Measurements from ENCODE around the gene DOCK3.

The DOCK3 gene, protein sequence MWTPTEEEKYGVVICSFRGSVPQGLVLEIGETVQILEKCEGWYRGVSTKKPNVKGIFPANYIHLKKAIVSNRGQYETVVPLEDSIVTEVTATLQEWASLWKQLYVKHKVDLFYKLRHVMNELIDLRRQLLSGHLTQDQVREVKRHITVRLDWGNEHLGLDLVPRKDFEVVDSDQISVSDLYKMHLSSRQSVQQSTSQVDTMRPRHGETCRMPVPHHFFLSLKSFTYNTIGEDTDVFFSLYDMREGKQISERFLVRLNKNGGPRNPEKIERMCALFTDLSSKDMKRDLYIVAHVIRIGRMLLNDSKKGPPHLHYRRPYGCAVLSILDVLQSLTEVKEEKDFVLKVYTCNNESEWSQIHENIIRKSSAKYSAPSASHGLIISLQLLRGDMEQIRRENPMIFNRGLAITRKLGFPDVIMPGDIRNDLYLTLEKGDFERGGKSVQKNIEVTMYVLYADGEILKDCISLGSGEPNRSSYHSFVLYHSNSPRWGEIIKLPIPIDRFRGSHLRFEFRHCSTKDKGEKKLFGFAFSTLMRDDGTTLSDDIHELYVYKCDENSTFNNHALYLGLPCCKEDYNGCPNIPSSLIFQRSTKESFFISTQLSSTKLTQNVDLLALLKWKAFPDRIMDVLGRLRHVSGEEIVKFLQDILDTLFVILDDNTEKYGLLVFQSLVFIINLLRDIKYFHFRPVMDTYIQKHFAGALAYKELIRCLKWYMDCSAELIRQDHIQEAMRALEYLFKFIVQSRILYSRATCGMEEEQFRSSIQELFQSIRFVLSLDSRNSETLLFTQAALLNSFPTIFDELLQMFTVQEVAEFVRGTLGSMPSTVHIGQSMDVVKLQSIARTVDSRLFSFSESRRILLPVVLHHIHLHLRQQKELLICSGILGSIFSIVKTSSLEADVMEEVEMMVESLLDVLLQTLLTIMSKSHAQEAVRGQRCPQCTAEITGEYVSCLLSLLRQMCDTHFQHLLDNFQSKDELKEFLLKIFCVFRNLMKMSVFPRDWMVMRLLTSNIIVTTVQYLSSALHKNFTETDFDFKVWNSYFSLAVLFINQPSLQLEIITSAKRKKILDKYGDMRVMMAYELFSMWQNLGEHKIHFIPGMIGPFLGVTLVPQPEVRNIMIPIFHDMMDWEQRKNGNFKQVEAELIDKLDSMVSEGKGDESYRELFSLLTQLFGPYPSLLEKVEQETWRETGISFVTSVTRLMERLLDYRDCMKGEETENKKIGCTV (N-terminal part only)
- 10.1 to 15.0 (median 11.2) reads per million in 4 donors for total RNA-seq

DNA sequence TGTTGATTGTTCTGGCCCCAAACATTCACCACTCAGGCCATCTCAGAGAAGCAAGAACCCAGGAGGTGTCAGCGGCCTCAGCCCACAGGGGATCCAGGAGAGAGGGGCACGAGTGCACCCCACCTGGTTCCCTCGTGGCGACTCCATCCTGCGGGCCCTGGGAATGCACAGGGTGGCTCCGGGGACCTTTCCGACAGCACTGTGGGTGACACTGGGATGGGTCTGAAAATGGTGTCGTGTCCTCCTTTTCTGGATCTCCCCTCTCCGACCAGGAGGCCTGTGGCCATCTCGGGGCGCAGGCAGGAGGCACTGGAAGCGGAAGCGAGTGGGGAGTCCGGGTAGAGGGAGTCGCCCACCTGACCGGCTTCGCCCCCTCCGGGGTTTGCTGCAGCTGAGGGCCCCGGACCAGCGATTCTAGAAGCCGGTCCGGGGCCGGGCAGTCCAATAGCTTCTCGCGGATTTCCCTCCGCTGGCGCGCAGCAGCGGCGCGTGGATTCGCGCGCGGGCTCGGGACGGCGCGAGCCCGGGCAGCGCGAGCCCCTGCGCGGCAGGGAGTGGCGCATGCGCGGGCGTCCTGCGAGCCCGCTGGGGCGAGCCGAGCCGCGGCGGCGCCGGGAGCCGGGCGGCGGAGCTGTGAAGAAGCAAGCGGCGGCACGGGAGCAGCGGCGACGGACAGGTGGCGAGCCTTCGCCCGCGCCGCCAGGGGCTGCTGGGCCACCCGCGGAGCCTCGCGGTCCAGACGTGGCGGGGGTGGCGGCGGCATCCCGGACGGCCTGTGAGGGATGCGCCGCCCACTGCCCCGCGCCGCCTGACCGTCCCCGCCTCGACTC, at the start of gene DOCK3:
TSS of gene DOCK3 (plus strand) at position 579 of the 830 bp plus-strand sequence. CDS start 337 bp downstream, outside the sequence.
- peak; percentile 36 to 69 (median 51) for DNase-seq

DNA sequence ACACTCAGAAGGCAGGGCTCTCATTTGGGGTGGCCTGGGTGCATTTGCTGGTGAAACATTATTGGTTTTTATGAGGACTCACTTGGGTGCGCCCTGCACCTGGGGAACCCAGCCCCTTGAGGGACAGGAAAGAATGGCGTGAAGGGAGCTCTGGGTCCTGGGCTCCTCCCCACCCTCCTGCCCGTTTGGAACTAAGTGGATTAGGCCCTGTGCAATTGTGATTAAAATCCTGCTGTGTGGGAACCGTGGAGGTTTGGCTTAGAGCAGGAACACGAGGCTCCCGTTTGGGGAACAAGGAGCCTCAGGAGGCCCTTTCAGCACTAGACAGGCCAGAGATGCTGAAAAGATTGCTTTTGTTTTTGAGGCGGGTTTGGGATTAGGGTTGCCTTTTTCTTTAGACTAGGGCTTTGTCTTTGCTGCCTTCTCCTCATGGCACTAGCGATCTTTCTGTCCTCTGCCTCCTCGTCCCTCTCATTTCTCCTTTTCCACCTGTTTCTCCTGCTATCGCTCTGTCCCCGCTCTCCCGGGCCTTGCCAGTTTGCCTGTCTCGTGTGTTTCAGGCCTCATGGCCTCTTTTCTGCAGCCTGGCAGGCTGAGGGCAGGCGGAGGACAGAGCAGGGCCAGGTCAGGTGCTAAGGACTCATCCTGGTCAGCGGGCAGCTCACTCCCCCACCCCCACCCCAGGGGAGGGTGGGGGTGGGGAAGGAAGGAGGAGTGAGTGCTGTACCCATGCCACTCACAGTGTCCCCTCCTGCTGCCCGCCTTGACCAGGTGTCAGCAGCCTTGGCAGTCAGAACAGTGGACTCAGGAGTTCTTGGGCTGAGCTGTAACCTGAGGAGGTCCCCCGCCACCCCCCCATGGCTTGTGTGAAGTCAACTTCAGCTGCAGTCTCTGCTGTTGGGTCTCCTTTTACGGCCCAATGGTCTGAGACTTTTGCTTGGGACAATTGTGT, 49.2 kb upstream of the DOCK3 start:
- DNase-seq, result no peak

DNA sequence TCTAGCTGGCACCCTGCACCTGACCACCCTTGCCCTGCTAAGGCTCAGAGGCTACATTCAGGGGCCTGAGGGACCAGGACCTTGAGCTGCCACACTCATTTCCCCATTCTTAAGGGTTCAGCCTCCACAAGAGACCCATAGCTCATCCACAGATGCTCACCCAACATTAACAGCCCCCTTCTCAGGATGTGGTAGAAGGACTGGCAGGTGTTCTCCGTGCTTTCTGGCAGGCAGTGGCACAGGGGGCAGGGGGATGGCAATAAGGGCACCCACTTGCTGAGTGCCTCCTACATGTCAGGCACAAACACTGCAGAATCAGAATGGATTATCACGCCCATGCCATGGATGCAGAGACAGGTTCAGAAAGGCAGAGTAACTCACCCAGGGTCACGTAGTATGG, 48.3 kb upstream of the DOCK3 start:
- no peak for DNase-seq

DNA sequence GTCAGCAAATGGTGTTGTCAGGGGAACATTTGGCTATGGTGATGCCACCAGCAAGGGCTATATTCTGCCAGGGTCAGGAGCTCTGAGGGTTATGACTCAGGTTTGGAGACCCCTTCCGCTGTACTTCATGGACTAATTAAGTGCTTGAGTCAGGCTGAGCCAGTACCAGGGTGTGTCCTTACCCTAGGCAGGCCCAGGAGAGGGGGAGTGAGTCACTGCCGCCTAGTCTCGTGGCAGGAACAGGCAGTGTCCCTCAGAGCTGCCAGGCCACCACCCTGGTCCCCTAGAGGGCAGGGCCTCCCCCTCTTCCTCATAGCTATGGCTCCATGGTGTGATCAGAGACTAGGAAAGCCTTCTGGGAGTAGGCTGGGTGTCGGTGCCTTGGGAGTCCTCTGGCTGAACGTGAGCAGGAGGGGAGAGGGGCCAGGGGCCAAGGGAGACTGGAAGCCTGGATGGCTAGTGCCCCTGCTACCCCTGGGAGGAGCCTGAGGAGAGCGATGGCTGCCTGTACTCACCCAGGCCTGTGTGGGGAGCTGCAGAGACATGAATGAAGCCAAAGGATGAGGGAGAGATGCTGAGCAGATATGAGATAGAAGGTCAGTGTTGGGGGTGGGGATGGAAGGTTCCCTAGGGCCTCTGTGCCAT, 47.2 kb upstream of the DOCK3 start:
- peak in 1 of 5 donors; percentile 30 for DNase-seq

DNA sequence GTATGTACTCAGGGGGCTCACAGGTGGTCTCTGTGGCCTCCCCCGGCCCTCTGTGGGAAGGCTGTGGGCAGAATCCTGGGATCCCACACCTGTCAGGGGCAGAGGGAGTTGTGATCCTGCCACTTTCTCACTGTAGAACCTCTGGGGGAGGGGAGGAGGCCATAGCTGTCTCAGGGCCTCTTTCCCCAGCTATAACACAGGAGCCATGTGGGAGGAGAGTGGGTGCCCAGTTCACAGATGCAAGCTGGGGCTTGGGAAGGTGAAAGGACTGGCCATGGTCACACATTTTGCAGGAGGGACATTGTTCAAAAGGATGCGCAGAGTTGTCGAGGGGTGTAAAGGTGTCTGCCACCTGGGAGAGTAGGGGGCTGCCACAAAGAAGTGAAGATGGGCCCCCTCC, 46.1 kb upstream of the DOCK3 start:
- DNase-seq, result no peak

DNA sequence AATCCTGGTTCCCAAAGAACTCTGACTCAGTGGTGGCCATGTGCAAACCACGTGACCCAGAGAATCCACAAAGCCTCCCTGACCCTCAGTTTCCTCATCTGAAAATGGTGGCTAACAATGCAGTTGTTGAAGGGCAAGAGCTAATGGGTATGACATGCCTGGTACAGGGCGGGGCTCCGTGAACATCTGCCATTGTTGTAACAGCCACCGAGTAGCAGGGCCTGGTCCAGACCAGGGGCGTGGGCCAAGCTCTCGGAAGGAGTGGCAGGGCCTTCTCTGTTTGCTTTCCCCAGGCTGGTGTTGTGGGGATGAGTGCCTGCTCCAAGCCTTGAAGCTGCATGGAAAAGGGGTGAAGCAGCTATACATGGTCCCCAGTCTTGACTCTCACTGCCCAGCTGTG, 44.3 kb upstream of the DOCK3 start:
- no peak for DNase-seq

DNA sequence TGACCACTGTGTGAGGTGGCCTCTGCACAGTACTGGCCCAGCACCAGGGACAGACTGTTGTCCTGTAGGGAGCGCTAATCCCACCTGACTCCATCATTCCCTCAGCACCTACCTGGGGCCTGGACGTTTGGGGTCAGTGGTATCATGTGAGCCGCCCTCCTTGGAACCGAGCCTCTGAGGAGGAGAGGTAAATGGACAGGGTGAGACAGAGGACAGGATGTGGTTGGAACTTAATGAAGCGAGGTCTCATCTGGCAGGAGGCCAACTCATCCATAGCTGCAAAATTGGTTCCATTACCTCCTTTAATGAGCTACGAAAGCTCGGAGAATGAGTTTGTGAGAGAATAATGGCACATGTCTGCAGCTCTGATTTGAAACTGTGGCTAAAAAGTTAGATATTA, 43.9 kb upstream of the DOCK3 start:
- no peak for DNase-seq

DNA sequence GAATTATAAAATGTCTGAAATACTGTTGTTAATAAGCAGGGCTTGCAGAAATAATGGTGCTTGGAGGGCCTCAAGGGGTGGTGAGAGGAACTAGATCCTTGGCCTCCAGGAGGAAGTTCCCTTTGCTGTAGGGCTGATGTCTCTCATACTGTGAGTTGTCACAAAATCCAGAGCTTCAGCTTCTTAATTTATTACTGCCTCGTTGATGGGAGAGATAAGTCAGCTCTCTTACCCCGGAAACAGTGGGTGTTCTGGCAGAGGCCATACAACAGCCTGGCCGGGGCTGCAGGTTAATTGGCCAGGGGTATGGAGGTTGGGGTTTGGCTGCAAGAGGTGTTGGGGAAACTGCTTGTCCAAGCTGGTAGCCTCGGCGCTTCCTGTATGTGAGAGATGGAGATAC, 42.3 kb upstream of the DOCK3 start:
- peak in 1 of 5 donors; percentile 32 for DNase-seq

DNA sequence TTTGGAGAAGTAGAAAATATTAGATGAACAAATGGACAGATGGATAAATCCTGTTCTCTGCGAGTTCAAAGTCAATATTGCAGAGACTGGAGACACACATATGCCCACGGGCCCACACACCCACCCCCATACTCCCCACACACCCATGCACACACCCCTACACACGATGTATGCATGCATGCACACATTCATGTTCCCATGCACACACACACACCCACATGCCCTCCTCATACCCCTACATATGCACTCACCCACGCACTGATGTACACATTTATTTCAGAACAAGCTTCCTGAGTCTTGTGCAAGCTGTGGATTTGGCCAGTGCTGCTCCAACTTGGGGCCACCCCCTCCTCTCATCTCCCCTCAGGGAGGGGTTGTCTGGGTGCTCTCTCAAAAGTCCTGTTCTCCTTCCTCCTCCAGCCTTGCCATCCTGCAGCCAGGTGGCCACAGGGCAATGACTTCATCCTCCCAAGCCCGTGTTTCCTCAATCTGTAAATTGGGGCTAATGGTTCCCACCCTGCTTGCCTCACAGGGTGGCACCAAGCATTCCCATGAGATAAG, 41.4 kb upstream of the DOCK3 start:
- DNase-seq, result no peak

DNA sequence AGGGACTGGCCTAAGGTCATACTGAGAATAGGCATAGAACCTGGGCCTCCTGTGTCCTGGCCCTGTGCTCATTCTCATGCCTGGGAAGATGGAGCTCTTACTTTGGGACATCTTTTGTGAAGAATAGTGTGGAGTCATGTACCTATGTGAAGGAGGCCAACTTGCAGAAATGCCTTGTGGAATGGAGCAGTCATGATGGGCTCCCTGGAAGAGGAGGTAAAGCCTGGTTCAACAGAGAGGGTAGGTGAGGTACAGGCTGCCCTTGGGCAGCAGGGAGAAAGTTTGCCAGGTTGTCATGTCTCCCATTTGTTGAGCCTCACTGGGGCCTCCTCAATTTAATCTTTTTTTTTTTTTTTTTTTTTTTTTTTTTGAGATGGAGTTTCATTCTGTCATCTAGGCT, 39.7 kb upstream of the DOCK3 start:
- DNase-seq, result no peak

DNA sequence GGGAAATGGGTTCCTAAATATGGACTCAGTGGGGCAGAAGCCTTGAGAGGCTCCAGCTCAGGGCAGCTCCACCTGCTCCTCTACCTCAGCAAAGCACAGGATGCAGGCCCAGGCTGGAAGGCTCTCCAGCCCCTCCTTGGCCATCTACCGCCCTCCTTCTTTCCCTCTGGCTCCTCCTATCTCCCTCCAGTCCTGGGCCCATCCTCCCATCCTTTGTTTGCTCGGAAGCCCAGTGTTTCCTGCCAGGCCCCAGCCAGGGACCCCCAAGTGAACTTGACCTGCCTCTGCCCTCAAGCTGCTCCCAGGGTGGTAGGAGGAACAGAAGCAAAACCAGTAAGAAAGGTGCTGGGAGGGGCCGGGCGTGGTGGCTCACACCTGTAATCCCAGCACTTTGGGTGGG, 37.7 kb upstream of the DOCK3 start:
- no peak for DNase-seq

DNA sequence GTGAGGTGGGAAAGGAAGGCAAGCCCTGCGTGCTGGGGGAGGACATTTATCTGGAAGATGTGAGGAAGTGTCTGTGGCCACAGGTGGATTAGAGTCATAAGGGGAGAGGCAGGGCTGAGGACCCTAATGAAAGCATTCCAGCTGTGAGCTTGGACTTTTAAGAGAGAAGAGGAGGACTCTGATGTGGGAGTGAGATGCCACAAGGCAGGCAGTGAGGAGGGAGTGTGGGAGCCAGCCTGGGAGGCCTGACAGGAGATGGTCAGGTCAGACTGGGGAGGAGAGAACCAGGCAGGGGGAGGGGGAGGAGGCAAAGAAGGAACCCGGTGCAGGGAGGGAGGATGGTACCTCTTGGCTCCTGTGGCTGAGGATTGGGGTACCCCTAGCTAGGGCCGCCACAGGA, 36.8 kb upstream of the DOCK3 start:
- DNase-seq, result no peak

DNA sequence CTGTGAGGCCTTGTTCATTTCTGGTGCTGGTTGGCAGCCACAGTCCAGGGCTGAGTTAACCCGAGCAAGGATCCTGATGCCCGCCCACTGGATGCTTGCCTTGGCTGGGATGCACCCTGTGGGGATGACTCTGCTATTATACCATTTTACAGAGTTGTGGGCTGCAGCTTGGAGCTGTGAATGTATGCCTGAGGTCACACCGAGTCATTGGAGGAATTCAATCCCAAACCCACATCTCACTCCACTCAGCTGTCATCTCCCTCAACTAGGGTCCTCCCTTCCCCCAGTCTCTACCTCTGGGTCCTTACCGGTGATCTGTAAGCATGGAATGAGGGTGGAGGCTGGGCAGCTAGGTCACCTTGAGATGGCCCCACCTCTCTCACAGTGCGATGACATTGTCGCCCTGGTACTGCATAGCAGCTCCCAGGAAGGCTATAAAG, 35.7 kb upstream of the DOCK3 start:
- DNase-seq, result no peak

DNA sequence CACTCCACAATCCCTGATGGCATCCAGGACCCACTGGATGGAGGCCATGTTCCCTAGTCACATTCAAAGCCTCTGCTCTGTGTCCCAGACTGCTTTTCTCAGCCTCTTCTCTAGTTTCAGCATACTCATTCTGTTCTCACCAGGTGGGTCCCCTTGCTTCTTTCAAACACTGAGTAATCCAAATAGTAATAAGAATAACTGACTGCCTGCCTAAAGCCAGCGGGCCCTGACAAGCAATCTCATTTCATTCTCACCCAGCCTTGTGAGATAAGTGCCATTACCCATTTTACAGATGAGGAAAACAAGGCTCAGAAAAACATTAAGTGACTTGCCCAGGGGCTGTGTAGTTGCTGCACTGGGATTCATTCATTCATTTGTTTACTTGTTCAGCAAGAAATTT, 32.3 kb upstream of the DOCK3 start:
- no peak for DNase-seq

DNA sequence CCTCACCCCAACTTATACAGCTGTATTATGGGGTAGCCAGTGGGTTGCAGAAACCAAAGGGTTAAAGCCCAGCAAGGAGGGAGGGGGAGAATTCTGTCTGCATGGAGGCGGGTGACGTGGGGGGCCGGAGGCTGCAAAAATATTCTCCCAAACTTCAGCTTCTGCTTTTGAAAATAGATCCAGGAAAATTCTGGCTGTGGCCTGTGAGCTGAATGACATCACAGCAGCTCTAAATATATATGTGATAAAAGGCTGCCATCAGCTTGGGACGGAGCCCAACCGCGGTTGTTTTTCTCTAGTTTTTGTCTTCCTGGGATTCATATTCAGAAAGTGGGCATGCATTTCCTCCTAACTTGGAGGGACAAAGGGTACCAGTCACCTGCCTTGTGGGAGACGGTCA, 30.2 kb upstream of the DOCK3 start:
- no peak for DNase-seq

DNA sequence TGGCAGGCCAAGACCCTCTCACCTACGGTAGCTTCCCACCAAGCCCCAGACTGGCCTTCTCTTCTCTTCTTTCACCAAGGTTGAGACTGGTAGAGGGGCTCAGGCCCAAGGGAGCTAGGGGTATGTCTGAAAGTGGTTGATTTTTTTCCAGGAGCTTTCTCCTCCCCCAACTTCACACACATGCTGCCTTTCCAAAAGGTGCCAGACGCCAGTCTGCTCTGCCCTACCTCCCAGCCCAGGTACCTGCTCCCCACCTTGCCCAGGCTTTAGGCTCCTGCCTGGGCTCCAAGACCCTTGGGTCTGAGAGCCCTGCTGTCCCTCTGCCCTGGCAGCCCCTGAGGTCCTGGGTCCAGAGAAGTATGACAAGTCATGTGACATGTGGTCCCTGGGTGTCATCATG, 29.3 kb upstream of the DOCK3 start:
- no peak for DNase-seq

DNA sequence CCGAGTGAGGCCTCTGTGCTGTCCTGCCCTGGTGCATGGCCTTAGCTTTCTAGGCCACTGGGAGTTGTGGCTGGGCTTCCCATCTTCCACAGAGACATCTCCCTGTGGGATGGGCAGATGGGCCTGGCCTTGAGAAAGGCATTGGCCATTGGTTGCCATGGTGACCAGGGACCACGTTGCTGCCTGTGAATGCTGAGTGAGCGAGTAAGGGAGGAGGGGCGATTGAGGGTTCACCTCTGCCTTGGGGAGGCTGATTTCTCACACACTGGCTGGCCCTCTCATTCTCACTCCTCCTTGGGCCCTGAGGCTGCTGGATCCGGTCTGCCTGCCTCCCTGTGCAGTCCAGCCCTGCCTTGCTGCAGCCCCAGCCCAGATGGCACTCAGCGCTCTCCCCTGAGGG, 26.4 kb upstream of the DOCK3 start:
- no peak for DNase-seq

DNA sequence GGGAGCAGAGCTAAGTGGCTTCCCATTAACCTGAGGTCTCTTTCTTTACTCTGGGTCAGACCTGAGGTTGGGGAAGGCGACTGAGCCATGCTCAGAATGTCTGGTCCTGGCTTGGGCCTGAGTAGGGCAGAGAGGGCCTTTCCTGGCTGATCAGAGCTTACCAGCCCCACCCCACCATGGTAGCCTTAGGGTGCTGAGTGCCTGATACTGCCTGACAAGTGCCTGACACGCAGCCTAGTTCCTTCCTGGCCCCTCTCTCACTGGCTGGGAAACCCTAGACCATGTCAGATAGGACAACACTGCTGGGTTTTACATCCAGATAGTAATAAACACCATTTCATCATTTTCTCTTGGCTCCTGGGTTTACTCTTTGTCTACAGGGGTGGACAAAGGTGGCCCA, 25.8 kb upstream of the DOCK3 start:
- DNase-seq, result no peak

DNA sequence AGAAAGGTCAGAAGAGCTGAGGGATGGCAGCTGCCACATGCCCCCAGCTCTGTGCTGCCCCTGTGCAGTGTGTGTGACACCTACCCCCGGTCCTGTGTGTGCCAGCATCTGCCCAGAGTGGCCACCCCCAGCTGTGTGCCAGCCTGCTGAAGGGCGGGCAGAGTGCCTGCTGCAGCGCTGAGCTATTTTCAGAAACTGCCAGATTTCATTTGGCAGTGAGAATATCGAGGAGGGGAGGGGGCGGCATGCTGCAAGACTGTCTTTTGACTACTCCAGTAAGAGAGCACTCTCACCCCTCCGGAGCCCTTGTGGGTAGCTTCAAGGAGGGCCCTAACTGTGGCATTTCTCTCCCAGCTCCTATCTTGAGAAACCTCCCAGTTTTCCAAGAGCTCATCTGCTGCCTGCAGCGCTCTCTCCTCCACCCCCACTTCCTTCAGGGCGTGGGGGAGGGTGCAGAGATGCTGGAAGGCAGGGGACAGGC, 25.2 kb upstream of the DOCK3 start:
- no peak for DNase-seq

DNA sequence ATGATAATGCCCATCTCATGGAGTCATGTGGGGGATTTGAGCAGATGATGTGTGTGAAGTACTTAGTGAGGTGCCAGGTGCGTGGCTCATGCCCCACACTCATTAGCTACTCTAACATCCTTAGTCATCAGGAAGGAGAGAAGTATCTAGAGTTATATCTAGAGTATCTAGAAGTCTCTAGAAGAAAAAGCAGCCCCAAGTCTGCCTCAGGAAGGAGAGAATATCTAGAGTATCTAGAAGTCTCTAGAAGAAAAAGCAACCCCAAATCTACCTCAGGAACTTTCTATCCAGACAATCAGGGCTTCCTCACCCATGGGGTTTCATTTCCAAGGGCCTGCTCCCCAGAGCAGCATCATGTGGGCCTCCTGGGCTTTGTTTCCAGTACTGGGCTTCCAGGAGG, 24.7 kb upstream of the DOCK3 start:
- no peak for DNase-seq
